ENCODE measurements around the gene CHI3L1. TPM values are rescaled to one million over a fixed set of nuclear protein-coding genes. Genes with fewer than 3 reads are reported as not detected.

Gene CHI3L1
- total RNA-seq, 1 donor from 2014 or later, result 0.20 TPM

GRCh38 chr1:203166192-203166940 lies 20.1 kb downstream of the CHI3L1 start:
- H3K27ac ChIP-seq (ENCODE audit: low read depth, low read length), result no peak overlapping the region
- Mint-ChIP-seq H3K27ac (ENCODE audit: unreplicated experiment) (no peak overlapping the region), H3K27me3 (ENCODE audit: low read depth, unreplicated experiment) (peaks cover 64% of the 10 kb centered on the region), H3K9me3 (ENCODE audit: unreplicated experiment) (peaks cover 19% of the 10 kb centered on the region), H3K4me3 (ENCODE audit: unreplicated experiment) (peak overlapping the region; percentile 45), H3K4me1 (ENCODE audit: low read depth, unreplicated experiment) (peaks cover 3% of the 10 kb centered on the region), H3K36me3 (ENCODE audit: low read depth, unreplicated experiment) (peaks cover 27% of the 10 kb centered on the region)
- H3K4me2 ChIP-seq (ENCODE audit: low read length), result no peak overlapping the region
- DNase-seq (ENCODE audit: low read depth) (no peak), FAIRE-seq (no peak)
- H3K27me3 ChIP-seq (ENCODE audit: insufficient read depth, low read length), result peaks cover 2% of the 10 kb centered on the region
- TF ChIP-seq CTCF (IDR thresholded peaks at IDR 0.05; ENCODE audit: insufficient read depth, low read depth, low read length), result no peak
- no peak for TF ChIP-seq EZH2 (IDR thresholded peaks at IDR 0.05; ENCODE audit: insufficient read depth, low read length)
- H3K36me3 ChIP-seq (ENCODE audit: insufficient read depth, low read length), result no peaks in the 10 kb centered on the region
- H2AFZ ChIP-seq (ENCODE audit: low read depth, low read length), result no peak overlapping the region
- H3K4me1 ChIP-seq (ENCODE audit: insufficient read depth, low read length), result no peaks in the 10 kb centered on the region
- H3K9me3 ChIP-seq (ENCODE audit: insufficient read depth, low read depth, low read length), result no peaks in the 10 kb centered on the region
- no peaks in the 10 kb centered on the region for H3K79me2 ChIP-seq (ENCODE audit: insufficient read depth, low read length)
- H3K9ac ChIP-seq (ENCODE audit: low read length), result no peak overlapping the region
- peaks cover 3% of the 10 kb centered on the region for H4K20me1 ChIP-seq (ENCODE audit: insufficient read depth, low read length)
- no peak overlapping the region for H3K4me3 ChIP-seq (ENCODE audit: insufficient read depth, low read depth, low read length)

- Mint-ChIP-seq H3K4me1 (ENCODE audit: low read depth, unreplicated experiment) (peaks cover 2% of the 10 kb centered on the region), H3K9me3 (ENCODE audit: unreplicated experiment) (peaks cover 19% of the 10 kb centered on the region), H3K4me3 (ENCODE audit: unreplicated experiment) (no peak overlapping the region), H3K36me3 (ENCODE audit: low read depth, unreplicated experiment) (peaks cover 27% of the 10 kb centered on the region), H3K27ac (ENCODE audit: unreplicated experiment) (no peak overlapping the region), H3K27me3 (ENCODE audit: low read depth, unreplicated experiment) (peaks cover 65% of the 10 kb centered on the region)
- no peak overlapping the region for H3K9ac ChIP-seq (ENCODE audit: low read length)
- peaks cover 2% of the 10 kb centered on the region for H3K27me3 ChIP-seq (ENCODE audit: insufficient read depth, low read length)
- no peak overlapping the region for H3K4me3 ChIP-seq (ENCODE audit: insufficient read depth, low read depth, low read length)
- no peaks in the 10 kb centered on the region for H3K9me3 ChIP-seq (ENCODE audit: insufficient read depth, low read depth, low read length)
- no peak overlapping the region for H3K4me2 ChIP-seq (ENCODE audit: low read length)
- FAIRE-seq, result no peak
- no peaks in the 10 kb centered on the region for H3K4me1 ChIP-seq (ENCODE audit: insufficient read depth, low read length)
- H4K20me1 ChIP-seq (ENCODE audit: insufficient read depth, low read length), result peaks cover 3% of the 10 kb centered on the region
- DNase-seq (ENCODE audit: low read depth), result no peak
- H2AFZ ChIP-seq (ENCODE audit: low read depth, low read length), result no peak overlapping the region
- H3K36me3 ChIP-seq (ENCODE audit: insufficient read depth, low read length), result no peaks in the 10 kb centered on the region
- no peaks in the 10 kb centered on the region for H3K79me2 ChIP-seq (ENCODE audit: insufficient read depth, low read length)
- TF ChIP-seq EZH2 (IDR thresholded peaks at IDR 0.05; ENCODE audit: insufficient read depth, low read length), result no peak
- TF ChIP-seq CTCF (IDR thresholded peaks at IDR 0.05; ENCODE audit: insufficient read depth, low read depth, low read length), result no peak
- H3K27ac ChIP-seq (ENCODE audit: low read depth, low read length), result no peak overlapping the region
Measured at GRCh38 chr1:203165800-203166161, 20.7 kb downstream of the CHI3L1 start.

- Histone ChIP-seq H3K36me3 (ENCODE audit: insufficient read depth, low read length) (no peaks in the 10 kb centered on the region), H3K27me3 (ENCODE audit: insufficient read depth, low read length) (peaks cover 2% of the 10 kb centered on the region), H4K20me1 (ENCODE audit: insufficient read depth, low read length) (peaks cover 3% of the 10 kb centered on the region), H3K9me3 (ENCODE audit: insufficient read depth, low read depth, low read length) (no peaks in the 10 kb centered on the region), H3K79me2 (ENCODE audit: insufficient read depth, low read length) (no peaks in the 10 kb centered on the region), H3K9ac (ENCODE audit: low read length) (no peak overlapping the region), H3K27ac (ENCODE audit: low read depth, low read length) (no peak overlapping the region), H3K4me1 (ENCODE audit: insufficient read depth, low read length) (no peaks in the 10 kb centered on the region), H2AFZ (ENCODE audit: low read depth, low read length) (no peak overlapping the region), H3K4me2 (ENCODE audit: low read length) (no peak overlapping the region), H3K4me3 (ENCODE audit: insufficient read depth, low read depth, low read length) (no peak overlapping the region)
- Mint-ChIP-seq H3K27ac (ENCODE audit: unreplicated experiment) (no peak overlapping the region), H3K27me3 (ENCODE audit: low read depth, unreplicated experiment) (peaks cover 61% of the 10 kb centered on the region), H3K4me1 (ENCODE audit: low read depth, unreplicated experiment) (no peaks in the 10 kb centered on the region), H3K36me3 (ENCODE audit: low read depth, unreplicated experiment) (peaks cover 25% of the 10 kb centered on the region), H3K4me3 (ENCODE audit: unreplicated experiment) (no peak overlapping the region), H3K9me3 (ENCODE audit: unreplicated experiment) (peaks cover 19% of the 10 kb centered on the region)
- no peak for TF ChIP-seq EZH2 (IDR thresholded peaks at IDR 0.05; ENCODE audit: insufficient read depth, low read length)
- TF ChIP-seq CTCF (IDR thresholded peaks at IDR 0.05; ENCODE audit: insufficient read depth, low read depth, low read length), result no peak
- FAIRE-seq (no peak), DNase-seq (ENCODE audit: low read depth) (no peak)
Measured at GRCh38 chr1:203165101-203165799, 21.3 kb downstream of the CHI3L1 start.
